ENCODE data around the gene PLCD3.

PLCD3 gene

GRCh38 chr17:45081047-45081703 is 51.1 kb downstream of the PLCD3 start:
- H3K9me3 ChIP-seq (replicated peaks in 1 of 11): no peaks in the 10 kb centered on the region
- no peaks in the 10 kb centered on the region for H3K27me3 ChIP-seq
- H3K4me1 ChIP-seq: peaks cover 20 to 33% (median 26%) of the 10 kb centered on the region in 10 experiments
- no peak overlapping the region for H3K9ac ChIP-seq
- H3K4me2 ChIP-seq: no peak overlapping the region
- H3K36me3 ChIP-seq: peaks cover 64 to 95% (median 86%) of the 10 kb centered on the region in 11 experiments
- no peak for TF ChIP-seq Cebpa-rat (IDR thresholded peaks at IDR 0.05)
- H3K4me3 ChIP-seq: no peak overlapping the region
- no peak overlapping the region; a peak in 1 of 22 replicates for H3K27ac ChIP-seq
- peaks cover 9 to 71% (median 52%) of the 10 kb centered on the region in 11 experiments; a peak in 18 of 22 replicates for H4K20me1 ChIP-seq

DNA sequence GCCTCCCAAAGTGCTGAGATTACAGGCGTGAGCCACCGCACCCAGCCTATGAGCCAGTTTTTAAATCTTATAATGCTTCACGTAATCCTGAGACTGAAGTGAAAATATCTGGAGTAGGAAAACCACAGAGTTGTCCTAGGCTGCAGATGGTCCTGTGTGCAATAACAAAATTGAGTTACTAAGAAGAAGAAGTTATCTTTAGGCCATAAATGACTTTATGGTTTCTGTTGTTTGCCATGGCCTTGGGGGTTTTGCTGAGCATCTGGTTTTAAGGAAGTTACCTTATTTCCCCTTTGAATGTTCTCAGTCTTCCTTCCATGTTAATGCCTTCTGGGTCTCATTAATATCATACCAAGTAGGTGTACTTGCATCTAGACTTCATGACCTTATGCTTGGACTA is 54.7 kb downstream of the PLCD3 start:
- TF ChIP-seq Cebpa-rat (IDR thresholded peaks at IDR 0.05): no peak
- H3K4me1 ChIP-seq: peaks cover 21 to 49% (median 42%) of the 10 kb centered on the region in 10 experiments
- H3K4me3 ChIP-seq: 0 out of 20 replicates have a peak overlapping the region, but pooled peaks of 2 of the 10 experiments have one; percentile 2 to 7
- peak overlapping the region; percentile 26 to 81 (median 67) for H3K4me2 ChIP-seq
- no peaks in the 10 kb centered on the region for H3K9me3 ChIP-seq (replicated peaks in 1 of 11)
- no peaks in the 10 kb centered on the region for H3K27me3 ChIP-seq
- peak overlapping the region; percentile 65 to 84 (median 78); a peak in 21 of 22 replicates for H3K27ac ChIP-seq
- peaks cover 13 to 96% (median 75%) of the 10 kb centered on the region in 11 experiments; a peak in 17 of 22 replicates for H4K20me1 ChIP-seq
- H3K36me3 ChIP-seq: peaks cover 46 to 94% (median 84%) of the 10 kb centered on the region in 11 experiments
- H3K9ac ChIP-seq: peak overlapping the region; percentile 25 to 63 (median 59); a peak in 19 of 22 replicates

DNA sequence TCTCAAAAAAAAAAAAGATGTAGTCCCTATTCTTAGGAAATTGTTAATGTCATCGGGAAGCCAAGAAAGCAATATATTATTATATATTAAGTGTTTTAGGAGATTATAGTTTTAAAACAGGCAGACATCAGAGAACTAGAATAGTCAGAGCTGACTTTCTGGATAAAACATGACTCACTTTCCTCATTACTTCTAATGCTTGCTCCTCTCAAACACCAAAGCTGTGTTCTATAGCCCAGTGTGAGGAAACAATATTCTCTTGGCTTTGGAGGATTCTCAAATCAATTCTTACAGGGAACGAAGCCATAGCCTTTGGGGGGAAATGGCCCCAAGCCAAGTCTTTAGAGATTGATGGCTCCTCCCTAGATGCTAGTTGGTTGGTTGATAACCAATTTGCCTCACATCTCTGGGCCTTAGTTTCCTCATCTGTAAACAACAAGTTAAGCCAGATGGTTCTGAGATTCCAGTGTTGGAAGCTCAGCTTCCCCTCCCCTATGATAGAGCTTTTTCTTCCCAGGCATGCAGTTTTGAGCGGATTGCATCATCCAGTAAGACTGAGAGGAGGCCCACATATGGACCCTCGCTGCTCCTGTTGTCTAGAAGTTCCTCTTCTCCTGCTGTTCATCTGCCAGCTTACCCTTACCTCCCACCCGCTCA is 58.8 kb downstream of the PLCD3 start:
- Histone ChIP-seq H3K27me3 (no peaks in the 10 kb centered on the region), H3K4me2 (peak overlapping the region in 4 of 11 experiments; percentile 10 to 50 (median 16); a peak in 5 of 22 replicates), H3K4me3 (no peak overlapping the region), H3K27ac (peak overlapping the region in 3 of 11 experiments; percentile 12 to 30 (median 19); a peak in 2 of 22 replicates), H4K20me1 (peaks cover 33 to 98% (median 82%) of the 10 kb centered on the region in 11 experiments; a peak in 20 of 22 replicates), H3K9ac (no peak overlapping the region), H3K4me1 (peaks cover 21 to 65% (median 48%) of the 10 kb centered on the region in 10 experiments), H3K9me3 (replicated peaks in 1 of 11) (no peaks in the 10 kb centered on the region), H3K36me3 (peaks cover 35 to 95% (median 78%) of the 10 kb centered on the region in 11 experiments)
- TF ChIP-seq Cebpa-rat (IDR thresholded peaks at IDR 0.05): peak in 3 of 11 experiments; percentile 21 to 62 (median 25); a peak in 4 of 22 replicates

DNA sequence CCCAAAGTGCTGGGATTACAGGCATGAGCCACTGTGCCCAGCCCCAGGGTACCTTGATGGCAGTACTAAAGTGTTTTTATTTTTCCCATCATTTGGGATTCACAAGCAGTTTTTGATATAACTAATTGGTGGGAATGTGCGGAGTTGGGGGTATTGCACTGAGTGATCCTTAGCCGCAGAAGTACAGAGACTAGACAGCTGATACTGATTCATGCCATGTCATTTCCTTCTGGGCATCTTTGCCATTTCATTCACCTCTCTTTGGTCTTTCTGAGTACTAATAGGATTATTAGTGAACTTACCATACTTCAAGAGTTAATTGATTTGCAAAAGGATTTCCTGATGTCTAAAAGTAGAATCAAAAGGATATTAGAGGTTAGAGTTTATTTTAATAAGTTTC is 61.5 kb downstream of the PLCD3 start:
- Histone ChIP-seq H3K4me2 (peak overlapping the region in 4 of 11 experiments; percentile 31 to 51 (median 47); a peak in 6 of 22 replicates), H4K20me1 (peaks cover 54 to 98% (median 84%) of the 10 kb centered on the region in 11 experiments; a peak in 21 of 22 replicates), H3K4me1 (peaks cover 0 to 63% (median 25%) of the 10 kb centered on the region in 10 experiments; a peak in 13 of 20 replicates), H3K27ac (peak overlapping the region in 5 of 11 experiments; percentile 0 to 44 (median 9); a peak in 4 of 22 replicates), H3K27me3 (no peaks in the 10 kb centered on the region), H3K9me3 (replicated peaks in 1 of 11) (no peaks in the 10 kb centered on the region), H3K36me3 (peaks cover 35 to 100% (median 92%) of the 10 kb centered on the region in 11 experiments), H3K4me3 (no peak overlapping the region), H3K9ac (peak overlapping the region in 3 of 11 experiments; percentile 4 to 45 (median 26); a peak in 1 of 22 replicates)
- TF ChIP-seq Cebpa-rat (IDR thresholded peaks at IDR 0.05): no peak

DNA sequence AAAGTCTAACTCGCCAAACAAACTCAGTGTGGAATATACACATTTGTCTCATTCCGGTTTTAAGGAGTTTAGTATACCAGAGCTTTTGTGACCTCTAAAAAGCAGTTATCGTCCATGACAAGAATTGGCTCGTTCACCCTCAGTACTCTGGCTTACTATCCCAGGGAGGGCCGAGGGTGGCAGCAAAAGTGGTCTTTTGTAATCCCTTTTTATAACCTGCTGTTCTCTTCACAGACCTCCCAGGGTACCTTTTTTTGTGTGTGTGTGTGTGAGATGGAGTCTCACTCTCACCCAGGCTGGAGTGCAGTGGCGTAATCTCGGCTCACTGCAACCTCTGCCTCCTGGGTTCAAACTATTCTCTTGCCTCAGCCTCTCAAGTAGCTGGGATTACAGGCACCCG is 62.3 kb downstream of the PLCD3 start:
- peaks cover 61 to 99% (median 88%) of the 10 kb centered on the region in 11 experiments; a peak in 21 of 22 replicates for H4K20me1 ChIP-seq
- peaks cover 0 to 66% (median 28%) of the 10 kb centered on the region in 10 experiments; a peak in 12 of 20 replicates for H3K4me1 ChIP-seq
- H3K9ac ChIP-seq: no peak overlapping the region
- no peaks in the 10 kb centered on the region for H3K27me3 ChIP-seq
- H3K4me2 ChIP-seq: peak overlapping the region in 2 of 11 experiments; percentile 46 to 48; a peak in 3 of 22 replicates
- no peak overlapping the region for H3K4me3 ChIP-seq
- H3K36me3 ChIP-seq: peaks cover 34 to 99% (median 86%) of the 10 kb centered on the region in 11 experiments
- peak overlapping the region in 1 of 11 experiments; percentile 32; a peak in 2 of 22 replicates for H3K27ac ChIP-seq
- no peak for TF ChIP-seq Cebpa-rat (IDR thresholded peaks at IDR 0.05)
- no peaks in the 10 kb centered on the region for H3K9me3 ChIP-seq (replicated peaks in 1 of 11)

GRCh38 chr17:45067637-45068036 is 64.7 kb downstream of the PLCD3 start:
- Histone ChIP-seq H3K9me3 (replicated peaks in 1 of 11) (no peaks in the 10 kb centered on the region), H3K27ac (no peak overlapping the region), H3K9ac (no peak overlapping the region), H3K4me3 (no peak overlapping the region), H3K36me3 (peaks cover 18 to 86% (median 70%) of the 10 kb centered on the region in 11 experiments), H3K27me3 (no peaks in the 10 kb centered on the region), H3K4me2 (0 out of 22 replicates have a peak overlapping the region, but pooled peaks of 1 of the 11 experiments have one; percentile 30), H3K4me1 (peaks cover 19 to 75% (median 45%) of the 10 kb centered on the region in 10 experiments), H4K20me1 (peaks cover 72 to 99% (median 90%) of the 10 kb centered on the region in 11 experiments; a peak in 21 of 22 replicates)
- no peak for TF ChIP-seq Cebpa-rat (IDR thresholded peaks at IDR 0.05)

DNA sequence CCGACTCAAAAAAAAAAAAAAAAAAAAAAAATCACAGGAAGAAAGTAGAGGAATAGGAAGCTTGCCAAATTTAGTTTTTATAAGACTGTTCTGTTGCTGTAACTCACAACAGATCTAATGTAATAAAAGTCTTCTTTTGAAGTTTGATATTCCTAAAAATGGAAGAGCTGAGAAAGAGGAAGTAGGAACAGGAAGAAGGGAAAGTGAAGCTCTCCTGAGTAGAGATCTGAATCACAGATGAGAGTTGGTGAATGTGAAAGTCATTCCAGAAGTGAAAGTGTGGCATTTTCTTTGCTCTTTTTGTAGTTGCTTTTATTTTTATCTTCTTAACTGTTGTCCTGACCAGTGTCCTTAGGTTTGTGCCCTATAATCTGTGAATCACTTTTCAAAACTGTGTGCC is 69.1 kb downstream of the PLCD3 start:
- peaks cover 4 to 43% (median 31%) of the 10 kb centered on the region in 11 experiments; a peak in 20 of 22 replicates for H3K36me3 ChIP-seq
- H3K9ac ChIP-seq: peak overlapping the region; percentile 45 to 98 (median 91); a peak in 18 of 22 replicates
- H3K4me3 ChIP-seq: peak overlapping the region; percentile 71 to 84 (median 76); a peak in 18 of 20 replicates
- TF ChIP-seq Cebpa-rat (IDR thresholded peaks at IDR 0.05): no peak
- H3K27ac ChIP-seq: peak overlapping the region in 10 of 11 experiments; percentile 29 to 98 (median 96); a peak in 18 of 22 replicates
- H4K20me1 ChIP-seq: peaks cover 49 to 64% (median 59%) of the 10 kb centered on the region in 11 experiments; a peak in 21 of 22 replicates
- peak overlapping the region; percentile 79 to 98 (median 96) for H3K4me2 ChIP-seq
- no peaks in the 10 kb centered on the region for H3K27me3 ChIP-seq
- no peaks in the 10 kb centered on the region for H3K9me3 ChIP-seq (replicated peaks in 1 of 11)
- H3K4me1 ChIP-seq: peaks cover 47 to 84% (median 61%) of the 10 kb centered on the region in 10 experiments

DNA sequence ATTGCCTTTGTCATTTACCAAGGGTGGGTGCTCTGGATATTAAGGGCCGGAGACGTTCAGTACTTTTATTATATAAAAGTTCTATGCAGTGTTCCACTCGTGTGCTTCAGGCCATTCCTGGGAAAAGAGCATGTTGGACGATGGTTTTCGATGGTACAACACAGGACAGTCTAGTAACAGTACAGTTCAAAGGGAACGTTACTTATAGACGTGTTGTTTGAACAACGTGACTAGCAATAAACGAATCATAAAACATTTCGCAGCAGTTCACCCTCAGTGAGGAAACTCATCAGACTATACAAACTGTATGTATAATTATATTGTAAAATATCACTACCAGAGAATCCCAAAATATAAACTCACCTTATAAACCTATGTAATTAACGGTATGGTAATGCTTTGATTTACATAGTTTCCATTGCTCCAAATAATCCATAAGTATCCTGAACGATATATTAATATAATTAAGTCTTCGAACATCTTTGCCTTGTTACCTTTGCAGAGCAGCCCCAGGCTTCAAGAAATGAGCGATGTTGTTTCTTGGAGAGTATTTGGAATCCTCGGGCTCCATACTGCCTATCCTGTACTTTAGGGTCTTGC is 70.6 kb downstream of the PLCD3 start:
- H3K4me3 ChIP-seq: peak overlapping the region; percentile 71 to 84 (median 76)
- peaks cover 0 to 28% (median 20%) of the 10 kb centered on the region in 11 experiments; a peak in 16 of 22 replicates for H3K36me3 ChIP-seq
- TF ChIP-seq Cebpa-rat (IDR thresholded peaks at IDR 0.05): no peak
- no peaks in the 10 kb centered on the region for H3K27me3 ChIP-seq
- peak overlapping the region; percentile 79 to 98 (median 96) for H3K4me2 ChIP-seq
- H4K20me1 ChIP-seq: peaks cover 34 to 49% (median 45%) of the 10 kb centered on the region in 11 experiments; a peak in 21 of 22 replicates
- H3K4me1 ChIP-seq: peaks cover 47 to 70% (median 60%) of the 10 kb centered on the region in 10 experiments
- peak overlapping the region; percentile 78 to 98 (median 95) for H3K27ac ChIP-seq
- H3K9ac ChIP-seq: peak overlapping the region; percentile 82 to 98 (median 94)
- H3K9me3 ChIP-seq (replicated peaks in 1 of 11): no peaks in the 10 kb centered on the region
